ENCODE data around the gene MEGF9. TPM values are rescaled to one million over a fixed set of nuclear protein-coding genes. Genes with fewer than 3 reads are reported as not detected.

MEGF9 gene
- total RNA-seq, 4 donors from 2014 or later: 62.1 to 113 (median 91.8) TPM

DNA sequence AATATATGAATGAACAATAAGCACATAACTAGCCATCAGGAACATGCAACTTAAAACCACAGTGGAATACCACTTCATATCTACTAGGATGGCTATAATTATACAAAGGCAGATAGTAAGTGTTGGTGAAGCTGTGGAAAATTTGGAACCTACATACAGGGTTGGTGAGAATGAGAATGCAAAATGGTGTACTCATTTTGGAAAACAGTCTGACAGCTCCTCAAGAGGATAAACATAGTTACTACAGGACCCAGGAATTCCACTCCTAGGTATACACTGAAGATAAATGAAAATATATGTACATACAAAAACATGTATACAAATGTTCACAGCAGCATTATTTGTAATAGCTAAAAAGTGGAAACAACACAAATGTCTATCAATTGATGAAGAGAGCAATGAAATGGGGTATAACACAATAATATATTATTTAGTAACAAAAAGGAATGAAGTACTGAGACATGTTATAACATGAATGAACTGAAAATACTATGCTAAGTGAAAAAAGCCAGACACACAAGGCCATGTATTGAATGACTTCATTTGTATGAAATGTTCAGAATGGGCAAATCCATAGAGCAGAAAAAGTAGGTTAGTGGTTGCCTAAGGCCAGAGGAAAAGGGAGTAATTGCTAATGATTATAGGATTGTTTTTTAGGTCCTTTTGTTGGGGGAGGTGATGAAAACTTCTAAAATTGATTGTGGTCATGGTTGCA is 103.1 kb downstream of the MEGF9 start:
- H3K36me3 ChIP-seq: peaks cover 0 to 47% (median 2%) of the 10 kb centered on the region in 3 donors
- DNase-seq (ENCODE audit: low spot score in 2 of 2): no peak
- H3K27me3 ChIP-seq: no peaks in the 10 kb centered on the region
- TF ChIP-seq, protein P1, sequence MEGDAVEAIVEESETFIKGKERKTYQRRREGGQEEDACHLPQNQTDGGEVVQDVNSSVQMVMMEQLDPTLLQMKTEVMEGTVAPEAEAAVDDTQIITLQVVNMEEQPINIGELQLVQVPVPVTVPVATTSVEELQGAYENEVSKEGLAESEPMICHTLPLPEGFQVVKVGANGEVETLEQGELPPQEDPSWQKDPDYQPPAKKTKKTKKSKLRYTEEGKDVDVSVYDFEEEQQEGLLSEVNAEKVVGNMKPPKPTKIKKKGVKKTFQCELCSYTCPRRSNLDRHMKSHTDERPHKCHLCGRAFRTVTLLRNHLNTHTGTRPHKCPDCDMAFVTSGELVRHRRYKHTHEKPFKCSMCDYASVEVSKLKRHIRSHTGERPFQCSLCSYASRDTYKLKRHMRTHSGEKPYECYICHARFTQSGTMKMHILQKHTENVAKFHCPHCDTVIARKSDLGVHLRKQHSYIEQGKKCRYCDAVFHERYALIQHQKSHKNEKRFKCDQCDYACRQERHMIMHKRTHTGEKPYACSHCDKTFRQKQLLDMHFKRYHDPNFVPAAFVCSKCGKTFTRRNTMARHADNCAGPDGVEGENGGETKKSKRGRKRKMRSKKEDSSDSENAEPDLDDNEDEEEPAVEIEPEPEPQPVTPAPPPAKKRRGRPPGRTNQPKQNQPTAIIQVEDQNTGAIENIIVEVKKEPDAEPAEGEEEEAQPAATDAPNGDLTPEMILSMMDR (IDR thresholded peaks at IDR 0.05): no peak
- TF ChIP-seq POLR2A (IDR thresholded peaks at IDR 0.05) (no peak), EP300 (IDR thresholded peaks at IDR 0.05) (no peak)
- H3K4me3 ChIP-seq: no peak overlapping the region
- no peak overlapping the region for H3K27ac ChIP-seq
- H3K4me1 ChIP-seq: peaks cover 0 to 5% (median 0%) of the 10 kb centered on the region in 4 donors
- H3K9me3 ChIP-seq: no peaks in the 10 kb centered on the region

- peaks cover 2 to 59% (median 6%) of the 10 kb centered on the region in 3 donors for H3K36me3 ChIP-seq
- no peaks in the 10 kb centered on the region for H3K27me3 ChIP-seq
- H3K9me3 ChIP-seq: no peaks in the 10 kb centered on the region
- H3K27ac ChIP-seq: no peak overlapping the region
- TF ChIP-seq, protein P1 (IDR thresholded peaks at IDR 0.05): no peak
- no peak for TF ChIP-seq EP300 (IDR thresholded peaks at IDR 0.05)
- no peak for DNase-seq (ENCODE audit: low spot score in 2 of 2)
- peaks cover 0 to 5% (median 0%) of the 10 kb centered on the region in 4 donors for H3K4me1 ChIP-seq
- WGBS, 2 donors: 75 to 86% methylated on average over 2 of the region's 2 CpGs
- no peak overlapping the region for H3K4me3 ChIP-seq
Observed at GRCh38 chr9:120609636-120610035, 104.6 kb downstream of the MEGF9 start.

- no peak overlapping the region for H3K4me3 ChIP-seq
- TF ChIP-seq POLR2A (IDR thresholded peaks at IDR 0.05) (no peak), EP300 (IDR thresholded peaks at IDR 0.05) (no peak)
- TF ChIP-seq, protein P1 (IDR thresholded peaks at IDR 0.05): no peak
- H3K9me3 ChIP-seq: no peaks in the 10 kb centered on the region
- H3K36me3 ChIP-seq: peaks cover 2 to 63% (median 6%) of the 10 kb centered on the region in 3 donors
- H3K27me3 ChIP-seq: no peaks in the 10 kb centered on the region
- H3K4me1 ChIP-seq: peaks cover 0 to 5% (median 0%) of the 10 kb centered on the region in 4 donors
- H3K27ac ChIP-seq: no peak overlapping the region
- no peak for DNase-seq (ENCODE audit: low spot score in 2 of 2)
Observed at GRCh38 chr9:120608421-120608820, 105.8 kb downstream of the MEGF9 start.

- Histone ChIP-seq H3K27ac (no peak overlapping the region), H3K36me3 (peaks cover 2 to 61% (median 6%) of the 10 kb centered on the region in 3 donors), H3K4me1 (no peaks in the 10 kb centered on the region), H3K27me3 (no peaks in the 10 kb centered on the region), H3K4me3 (no peak overlapping the region), H3K9me3 (no peaks in the 10 kb centered on the region)
- 80 to 84% methylated on average over 1 of the region's 1 CpG for WGBS, 2 donors
- no peak for DNase-seq (ENCODE audit: low spot score in 2 of 2)
- no peak for TF ChIP-seq EP300 (IDR thresholded peaks at IDR 0.05)
- TF ChIP-seq POLR2A (IDR thresholded peaks at IDR 0.05): no peak
- TF ChIP-seq, protein P1 (IDR thresholded peaks at IDR 0.05): no peak
Observed at GRCh38 chr9:120603591-120603990, 110.7 kb downstream of the MEGF9 start.

DNA sequence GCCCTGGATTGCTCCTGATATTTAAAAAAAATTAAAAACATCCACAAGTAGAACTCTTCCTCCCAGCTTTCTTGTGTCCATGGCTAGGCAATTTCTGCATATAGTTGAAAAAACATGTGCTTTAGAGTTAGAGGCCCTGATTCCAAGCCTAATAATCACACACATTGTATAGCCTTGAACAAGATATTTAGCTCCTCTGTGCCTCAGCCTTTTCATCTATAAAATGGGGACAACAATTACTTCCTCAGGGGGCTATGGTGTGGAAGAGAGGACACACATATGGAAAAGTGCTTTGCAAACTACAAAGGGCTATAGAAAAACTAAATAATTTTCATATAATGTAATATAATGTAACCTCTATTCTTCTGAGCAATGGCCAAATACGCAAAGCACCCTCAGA is 111.3 kb downstream of the MEGF9 start:
- Histone ChIP-seq H3K36me3 (peaks cover 2 to 55% (median 6%) of the 10 kb centered on the region in 3 donors), H3K27ac (no peak overlapping the region), H3K27me3 (no peaks in the 10 kb centered on the region), H3K4me3 (no peak overlapping the region), H3K4me1 (no peaks in the 10 kb centered on the region), H3K9me3 (no peaks in the 10 kb centered on the region)
- WGBS, 2 donors: 98 to 100% methylated on average over 1 of the region's 1 CpG
- TF ChIP-seq EP300 (IDR thresholded peaks at IDR 0.05): no peak
- TF ChIP-seq, protein P1 (IDR thresholded peaks at IDR 0.05): no peak
- TF ChIP-seq POLR2A (IDR thresholded peaks at IDR 0.05): no peak
- no peak for DNase-seq (ENCODE audit: low spot score in 2 of 2)

Measured in tibial nerve (tissue), 4 donors.